Measurements from ENCODE around the gene LRRC7.
"Not testable (repeated sequence)": the region's sequence is repeated elsewhere in the genome, so short reads cannot be mapped to it uniquely, and the experiment has no call there.

Gene LRRC7

GRCh38 chr1:69787151-69787550 lies 219.4 kb downstream of the LRRC7 start:
- no peak for DNase-seq

GRCh38 chr1:69791311-69791710 lies 223.6 kb downstream of the LRRC7 start:
- DNase-seq = no peak

- no peak for DNase-seq
Observed at GRCh38 chr1:69794831-69795230, 227.1 kb downstream of the LRRC7 start.

GRCh38 chr1:69814926-69815325 lies 247.2 kb downstream of the LRRC7 start:
- DNase-seq = no peak

GRCh38 chr1:69824932-69825331 lies 257.2 kb downstream of the LRRC7 start:
- no peak for DNase-seq

- DNase-seq = no peak
Observed at GRCh38 chr1:69827732-69828131, 260.0 kb downstream of the LRRC7 start.

GRCh38 chr1:69833536-69833935 lies 265.8 kb downstream of the LRRC7 start:
- no peak for DNase-seq

GRCh38 chr1:69834336-69834735 lies 266.6 kb downstream of the LRRC7 start:
- no peak for DNase-seq

- DNase-seq = no peak
Observed at GRCh38 chr1:69835955-69836354, 268.2 kb downstream of the LRRC7 start.

GRCh38 chr1:69836971-69837636 lies 269.4 kb downstream of the LRRC7 start:
- DNase-seq = no peak

GRCh38 chr1:69842326-69842725 lies 274.6 kb downstream of the LRRC7 start:
- DNase-seq = no peak

- no peak for DNase-seq
Observed at GRCh38 chr1:69845655-69846054, 277.9 kb downstream of the LRRC7 start.

- no peak for DNase-seq
Observed at GRCh38 chr1:69846267-69846666, 278.5 kb downstream of the LRRC7 start.

GRCh38 chr1:69847670-69848069 lies 279.9 kb downstream of the LRRC7 start:
- no peak for DNase-seq

GRCh38 chr1:69852151-69852550 lies 284.4 kb downstream of the LRRC7 start:
- DNase-seq = no peak

- DNase-seq = no peak
Observed at GRCh38 chr1:69852706-69853105, 285.0 kb downstream of the LRRC7 start.

- DNase-seq = no peak
Observed at GRCh38 chr1:69858534-69858933, 290.8 kb downstream of the LRRC7 start.

GRCh38 chr1:69861641-69862040 lies 293.9 kb downstream of the LRRC7 start:
- no peak for DNase-seq

GRCh38 chr1:69862906-69863305 lies 295.2 kb downstream of the LRRC7 start:
- no peak for DNase-seq

GRCh38 chr1:69863704-69864103 lies 296.0 kb downstream of the LRRC7 start:
- DNase-seq = no peak

- no peak for DNase-seq
Observed at GRCh38 chr1:69871412-69871811, 303.7 kb downstream of the LRRC7 start.

- DNase-seq = no peak
Observed at GRCh38 chr1:69878338-69878737, 310.6 kb downstream of the LRRC7 start.

- DNase-seq = not testable (repeated sequence)
Observed at GRCh38 chr1:69888016-69888415, 320.3 kb downstream of the LRRC7 start.

- no peak for DNase-seq
Observed at GRCh38 chr1:69888657-69889056, 320.9 kb downstream of the LRRC7 start.

- no peak for DNase-seq
Observed at GRCh38 chr1:69898403-69898947, 330.8 kb downstream of the LRRC7 start.

Data from GDM1 (cell line).